ENCODE measurements around the gene MLLT10.
"Not testable (repeated sequence)": the region's sequence is repeated elsewhere in the genome, so short reads cannot be mapped to it uniquely, and the experiment has no call there.

Gene MLLT10

GRCh38 chr10:21614000-21614399 lies 80.0 kb downstream of the MLLT10 start:
- H3K4me3 ChIP-seq (ENCODE audit: low read depth, low read length), result no peak overlapping the region
- no peak for TF ChIP-seq CTCF (conservative IDR thresholded peaks at IDR 0.05; ENCODE audit: low read depth, low read length)

GRCh38 chr10:21617267-21617666 lies 83.2 kb downstream of the MLLT10 start:
- peak; percentile 50 for DNase-seq (ENCODE audit: low read depth)
- H3K4me3 ChIP-seq (ENCODE audit: low read depth, low read length), result no peak overlapping the region
- TF ChIP-seq CTCF (conservative IDR thresholded peaks at IDR 0.05; ENCODE audit: low read depth, low read length), result no peak

More at GRCh38 chr10:21614000-21614399, 80.0 kb downstream of the MLLT10 start:
- no peak for DNase-seq (ENCODE audit: low read depth)

GRCh38 chr10:21623291-21623690 lies 89.3 kb downstream of the MLLT10 start:
- TF ChIP-seq CTCF (conservative IDR thresholded peaks at IDR 0.05; ENCODE audit: low read depth, low read length), result no peak
- no peak for DNase-seq (ENCODE audit: low read depth)
- H3K4me3 ChIP-seq (ENCODE audit: low read depth, low read length), result no peak overlapping the region

GRCh38 chr10:21624421-21624820 lies 90.4 kb downstream of the MLLT10 start:
- DNase-seq (ENCODE audit: low read depth); H3K4me3 ChIP-seq (ENCODE audit: low read depth, low read length): not testable (repeated sequence)

GRCh38 chr10:21624951-21625350 lies 90.9 kb downstream of the MLLT10 start:
- no peak overlapping the region for H3K4me3 ChIP-seq (ENCODE audit: low read depth, low read length)
- TF ChIP-seq CTCF (conservative IDR thresholded peaks at IDR 0.05; ENCODE audit: low read depth, low read length), result no peak
- no peak for DNase-seq (ENCODE audit: low read depth)

GRCh38 chr10:21625623-21626229 lies 91.7 kb downstream of the MLLT10 start:
- no peak for DNase-seq (ENCODE audit: low read depth)
- no peak for TF ChIP-seq CTCF (conservative IDR thresholded peaks at IDR 0.05; ENCODE audit: low read depth, low read length)
- H3K4me3 ChIP-seq (ENCODE audit: low read depth, low read length), result no peak overlapping the region

GRCh38 chr10:21626457-21627161 lies 92.6 kb downstream of the MLLT10 start:
- DNase-seq (ENCODE audit: low read depth), result peak; percentile 14

More at GRCh38 chr10:21626457-21627161, 92.6 kb downstream of the MLLT10 start:
- no peak for TF ChIP-seq CTCF (conservative IDR thresholded peaks at IDR 0.05; ENCODE audit: low read depth, low read length)
- H3K4me3 ChIP-seq (ENCODE audit: low read depth, low read length), result no peak overlapping the region

All from choroid plexus epithelial cell (primary cell).